Left lung (tissue), 10 donors: ENCODE data around the gene UHRF1. TPM values are rescaled to one million over a fixed set of nuclear protein-coding genes. Genes with fewer than 3 reads are reported as not detected.
"Not testable (repeated sequence)": the region's sequence is repeated elsewhere in the genome, so short reads cannot be mapped to it uniquely, and the experiment has no call there.

Experiments
- ATAC-seq: fragments of 200-7000 bp; cut with Tn5 transposase; one replicate; pipeline ENCODE4 v1.9.1; 2020; ENCODE audit warnings: moderate library complexity
- DNase-seq, 4 donors: peaks; one replicate each; pipeline ENCODE4 v3.0.0-alpha.2; 2013 to 2020
- H3K27ac ChIP-seq, 2 donors: fragments of 200-600 bp; sonication (generic) in 1 of 2; one replicate each; pipeline versions ENCODE4 v1.5.0 to v1.8.0; 2020 to 2021
- H3K27me3 ChIP-seq, 2 donors: fragments of 200-600 bp; sonication (generic) in 1 of 2; one replicate each; pipeline versions ENCODE4 v1.5.0 to v1.8.0; 2020 to 2021
- H3K36me3 ChIP-seq, 2 donors: fragments of 200-600 bp; sonication (generic) in 1 of 2; one replicate each; pipeline versions ENCODE4 v1.5.0 to v1.8.0; 2020 to 2021
- H3K4me1 ChIP-seq, 2 donors: fragments of 200-600 bp; one replicate each; pipeline ENCODE4 v1.8.0; 2021
- H3K4me3 ChIP-seq, 2 donors: fragments of 200-600 bp; sonication (generic) in 1 of 2; one replicate each; pipeline versions ENCODE4 v1.5.0 to v1.8.0; 2020 to 2021; ENCODE audit warnings: mild to moderate bottlenecking in 1 of 2
- H3K9me3 ChIP-seq, 2 donors: fragments of 200-600 bp; sonication (generic) in 1 of 2; one replicate each; pipeline versions ENCODE4 v1.5.0 to v1.8.0; 2020 to 2021
- CTCF ChIP-seq, 2 donors: fragments of 200-600 bp; sonication (generic) in 1 of 2; IDR thresholded peaks; one replicate each; pipeline versions ENCODE4 v1.5.0 to v1.8.0; 2021; ENCODE audit warnings: antibody characterized with exemption in 2 of 2
- intact Hi-C, 2 donors: fragments of 100-400 bp; cut with DNase I; formaldehyde crosslinking; loops; one replicate each; pipeline versions ENCODE4 v1.11.2 to v1.14.2; 2022
- polyA plus RNA-seq, 6 donors: library from polyadenylated mRNA; unstranded; fragments of 120-200 nt; gene quantifications; one replicate each; pipeline ENCODE4 v1.2.1, GENCODE V29; 2013; ENCODE audit not compliant: insufficient read length in 6 of 6
- total RNA-seq, 2 donors: library from RNA; stranded (reverse); fragmentation: NEBNext Ultra II Directional; extraction: Animal tissue kit (Norgen Biotek cat#: 25700); gene quantifications; one replicate each; pipeline ENCODE4 v1.2.1, GENCODE V29; 2021
- donor health status: DM: no; HTN: yes; CAD: no.
- donor health status: DM: no; HTN: no; CAD: no.

Gene UHRF1
- total and polyA plus RNA-seq, 8 donors, result 14.2 to 30.2 (median 21.7) TPM

- ATAC-seq, result no peak
- Histone ChIP-seq H3K4me3 (no peak overlapping the region), H3K36me3 (peaks cover 0 to 13% of the 10 kb centered on the region in 2 donors), H3K4me1 (no peaks in the 10 kb centered on the region), H3K9me3 (no peaks in the 10 kb centered on the region), H3K27ac (no peak overlapping the region), H3K27me3 (no peaks in the 10 kb centered on the region)
- TF ChIP-seq CTCF (IDR thresholded peaks at IDR 0.05), result no peak
- DNase-seq, result no peak
- intact Hi-C loops, result no loop called here
Observed at GRCh38 chr19:4952945-4953344, 43.6 kb downstream of the UHRF1 start.

DNA sequence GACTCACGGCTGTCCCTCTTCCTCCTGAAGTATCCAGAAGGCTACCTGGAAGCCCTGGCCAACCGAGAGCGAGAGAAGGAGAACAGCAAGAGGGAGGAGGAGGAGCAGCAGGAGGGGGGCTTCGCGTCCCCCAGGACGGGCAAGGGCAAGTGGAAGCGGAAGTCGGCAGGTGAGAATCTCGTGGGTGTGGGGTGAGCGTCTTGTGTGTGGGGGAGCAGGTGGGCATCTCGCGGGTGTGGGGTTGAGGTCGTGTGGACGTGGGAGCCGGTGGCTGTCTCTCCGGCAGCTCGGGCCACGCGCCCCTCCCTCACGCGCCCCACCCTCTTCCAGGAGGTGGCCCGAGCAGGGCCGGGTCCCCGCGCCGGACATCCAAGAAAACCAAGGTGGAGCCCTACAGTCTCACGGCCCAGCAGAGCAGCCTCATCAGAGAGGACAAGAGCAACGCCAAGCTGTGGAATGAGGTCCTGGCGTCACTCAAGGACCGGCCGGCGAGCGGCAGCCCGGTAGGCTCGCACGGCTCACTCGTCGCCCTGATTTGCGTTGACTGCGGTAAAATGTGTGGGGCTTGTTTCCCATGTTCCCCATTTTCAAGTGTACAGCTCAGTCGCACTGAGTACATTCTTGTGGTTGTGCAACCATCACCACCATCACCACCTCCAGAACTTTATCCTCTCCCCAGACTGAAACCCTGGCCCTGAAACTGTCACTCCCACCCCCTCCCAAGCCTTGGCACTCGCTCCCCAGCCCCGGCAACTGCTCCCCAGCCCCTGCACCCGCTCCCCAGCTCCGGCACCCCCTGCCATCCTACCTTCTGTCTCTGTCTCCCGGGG lies 45.2 kb downstream of the UHRF1 start:
- DNase-seq, intact Hi-C loops, H3K4me3 ChIP-seq, H3K27me3 ChIP-seq, H3K4me1 ChIP-seq, H3K27ac ChIP-seq, ATAC-seq, H3K9me3 ChIP-seq: not testable (repeated sequence)
- H3K36me3 ChIP-seq, result peaks cover 0 to 18% of the 10 kb centered on the region in 2 donors

DNA sequence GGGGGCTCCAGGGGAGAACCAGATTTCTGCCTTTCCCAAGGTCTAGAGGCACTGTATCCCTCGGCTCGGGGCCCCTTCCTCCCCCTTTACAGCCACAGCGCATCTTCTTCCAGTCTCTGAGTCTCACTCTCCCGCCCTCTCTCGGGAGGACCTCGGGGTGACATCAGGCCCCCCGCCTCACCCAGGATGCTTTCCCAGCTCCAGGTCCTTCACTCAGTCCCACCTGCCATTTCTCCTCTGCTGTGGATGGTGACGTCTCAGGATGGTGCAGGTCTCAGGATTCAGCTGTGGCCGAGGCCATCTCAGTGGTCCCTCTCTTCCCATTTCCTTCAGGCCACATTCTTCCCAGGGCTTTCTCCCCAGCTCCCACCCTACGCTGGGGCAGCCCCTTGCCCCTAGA lies 46.0 kb downstream of the UHRF1 start:
- ATAC-seq (no peak), DNase-seq (no peak)
- TF ChIP-seq CTCF (IDR thresholded peaks at IDR 0.05), result no peak
- Histone ChIP-seq H3K9me3 (no peaks in the 10 kb centered on the region), H3K27ac (no peak overlapping the region), H3K36me3 (peaks cover 0 to 18% of the 10 kb centered on the region in 2 donors), H3K4me3 (no peak overlapping the region), H3K4me1 (no peaks in the 10 kb centered on the region), H3K27me3 (no peaks in the 10 kb centered on the region)
- intact Hi-C loops, result no loop called here

DNA sequence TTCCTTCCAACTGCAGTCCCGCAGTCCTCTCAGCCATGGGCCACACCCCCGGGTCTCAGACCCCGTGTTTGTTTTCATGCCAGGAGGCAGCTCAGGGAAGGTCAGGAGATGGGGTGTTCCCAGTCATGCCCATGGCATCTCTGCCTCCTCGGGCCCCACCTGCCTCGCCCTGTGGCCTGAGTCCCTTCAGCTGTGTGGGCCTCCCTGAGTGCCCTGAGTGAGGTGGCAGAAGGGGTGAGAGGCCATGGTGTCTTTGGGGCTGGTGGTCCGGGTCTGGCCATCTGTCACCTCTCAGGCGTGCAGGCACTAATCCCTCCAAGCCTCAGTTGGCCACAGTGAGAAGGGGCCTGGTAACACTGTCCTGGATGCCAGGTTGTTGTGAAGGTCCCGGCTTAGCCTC lies 48.7 kb downstream of the UHRF1 start:
- H3K27ac ChIP-seq, result no peak overlapping the region
- no peak for TF ChIP-seq CTCF (IDR thresholded peaks at IDR 0.05)
- no peak for ATAC-seq
- H3K4me1 ChIP-seq, result no peaks in the 10 kb centered on the region
- DNase-seq, result no peak
- intact Hi-C loops, result no loop called here
- H3K9me3 ChIP-seq, result no peaks in the 10 kb centered on the region
- peaks cover 0 to 16% of the 10 kb centered on the region in 2 donors for H3K36me3 ChIP-seq
- no peaks in the 10 kb centered on the region for H3K27me3 ChIP-seq
- H3K4me3 ChIP-seq, result no peak overlapping the region

GRCh38 chr19:4962085-4962619 lies 52.9 kb downstream of the UHRF1 start:
- H3K4me1 ChIP-seq, result no peaks in the 10 kb centered on the region
- TF ChIP-seq CTCF (IDR thresholded peaks at IDR 0.05), result no peak
- H3K4me3 ChIP-seq, result no peak overlapping the region
- no peak overlapping the region for H3K27ac ChIP-seq
- DNase-seq (no peak), ATAC-seq (no peak)
- H3K27me3 ChIP-seq, result no peaks in the 10 kb centered on the region
- no peaks in the 10 kb centered on the region for H3K9me3 ChIP-seq
- intact Hi-C loops, result no loop called here
- peaks cover 0 to 11% of the 10 kb centered on the region in 2 donors for H3K36me3 ChIP-seq
